Keratinocyte (primary cell): ENCODE results near the gene C10orf53. TPM values are rescaled to one million over a fixed set of nuclear protein-coding genes. Genes with fewer than 3 reads are reported as not detected.

Experiments
- DNase-seq: peaks from one replicate; pipeline ENCODE4 v3.0.0-alpha.2; 2011; ENCODE audit warnings: low read depth, missing footprints, low spot score
- FAIRE-seq: peaks from 2 replicates; lab custom pipeline; 2011; peaks lifted over from hg19 to GRCh38; lab: Jason Lieb, UNC
- H2AFZ ChIP-seq: 2 replicates; pipeline ENCODE4 v1.6.0; 2012; ENCODE audit warnings: low read length, control low read depth, inconsistent platforms; ENCODE audit not compliant: control insufficient read depth
- H3K27ac ChIP-seq: 2 replicates; pipeline ENCODE4 v1.5.1; 2011; ENCODE audit warnings: low read length; ENCODE audit not compliant: control insufficient read depth, insufficient read depth
- H3K27me3 ChIP-seq: 3 replicates; pipeline ENCODE4 v1.6.0; 2011; ENCODE audit warnings: low read length; ENCODE audit not compliant: control insufficient read depth, insufficient read depth; ENCODE audit errors: extremely low read depth
- H3K36me3 ChIP-seq, 2 experiments: 2 replicates in 1 of 2; 3 replicates in 1 of 2; pipeline ENCODE4 v1.5.1; 2011; ENCODE audit warnings: low read length in 2 of 2, mild to moderate bottlenecking in 1 of 2; ENCODE audit not compliant: control insufficient read depth in 2 of 2, insufficient read depth in 2 of 2; ENCODE audit errors: extremely low read depth in 1 of 2
- H3K4me1 ChIP-seq: 3 replicates; pipeline ENCODE4 v1.5.1; 2011; ENCODE audit warnings: low read length; ENCODE audit not compliant: control insufficient read depth, insufficient read depth; ENCODE audit errors: extremely low read depth
- H3K4me2 ChIP-seq: 3 replicates; pipeline ENCODE4 v1.6.0; 2011; ENCODE audit warnings: low read depth, low read length; ENCODE audit not compliant: control insufficient read depth, insufficient read depth; ENCODE audit errors: extremely low read depth
- H3K4me3 ChIP-seq, 3 experiments: fragments of 200-600 bp in 1 of 3; sonication (generic) in 1 of 3; 2 replicates in 2 of 3; 3 replicates in 1 of 3; pipeline ENCODE4 v1.5.1; 2011 to 2016; ENCODE audit warnings: low read length in 3 of 3, mild to moderate bottlenecking in 3 of 3, control low read depth in 2 of 3, inconsistent platforms in 1 of 3, low read depth in 1 of 3, mixed read lengths in 1 of 3, mixed run types in 1 of 3, moderate library complexity in 1 of 3; ENCODE audit not compliant: control insufficient read depth in 2 of 3, insufficient read depth in 2 of 3; ENCODE audit errors: extremely low read depth in 1 of 3
- H3K79me2 ChIP-seq: 2 replicates; pipeline ENCODE4 v1.6.0; 2012; ENCODE audit warnings: low read length; ENCODE audit not compliant: control insufficient read depth, insufficient read depth
- H3K9ac ChIP-seq: 3 replicates; pipeline ENCODE4 v1.6.0; 2011; ENCODE audit warnings: low read length; ENCODE audit not compliant: control insufficient read depth, insufficient read depth; ENCODE audit errors: extremely low read depth
- H3K9me1 ChIP-seq: 3 replicates; pipeline ENCODE4 v1.6.0; 2011; ENCODE audit warnings: low read length; ENCODE audit not compliant: control insufficient read depth, insufficient read depth; ENCODE audit errors: extremely low read depth
- H3K9me3 ChIP-seq: 2 replicates; pipeline ENCODE4 v1.5.1; 2012; ENCODE audit warnings: low read depth, low read length; ENCODE audit not compliant: control insufficient read depth
- H4K20me1 ChIP-seq: 3 replicates; pipeline ENCODE4 v1.6.0; 2011; ENCODE audit warnings: low read length; ENCODE audit not compliant: control insufficient read depth, insufficient read depth; ENCODE audit errors: extremely low read depth
- EZH2 ChIP-seq: IDR thresholded peaks from one replicate; pipeline ENCODE4 v1.6.1; 2012; ENCODE audit warnings: inconsistent platforms, mild to moderate bottlenecking, low read length, moderate library complexity
- dilution Hi-C: fragments of 300-500 bp; cut with MboI; formaldehyde crosslinking; loops from one replicate; pipeline ENCODE4 v1.7.0; 2020; ENCODE audit warnings: low sequenced_read_pairs; ENCODE audit not compliant: extremely low pct_ligation_motif_present
- polyA plus RNA-seq, 5 experiments: library from polyadenylated mRNA; depleted of rRNA in 3 of 5; stranded (reverse) in 3 of 5; stranded (forward) in 1 of 5; unstranded in 1 of 5; fragments of >200 nt; gene quantifications; 1 replicate in 1 of 5; 2 replicates in 3 of 5; 3 replicates in 1 of 5; pipeline versions ENCODE4 v1.2.1 to v1.2.3, GENCODE V29; 2011 to 2012; ENCODE audit warnings: missing spikeins in 2 of 5, low read depth in 1 of 5, low replicate concordance in 1 of 5
- TF ChIP-seq, protein P1 (sequence below), 3 experiments: IDR thresholded peaks in 1 of 3; conservative IDR thresholded peaks in 1 of 3; optimal IDR thresholded peaks in 1 of 3; 2 replicates in 2 of 3; 3 replicates in 1 of 3; pipeline versions ENCODE3 to v1.5.1; 2011; ENCODE audit warnings: low read length in 3 of 3, mild to moderate bottlenecking in 3 of 3, moderate library complexity in 2 of 3, control low read depth in 1 of 3, inconsistent platforms in 1 of 3; ENCODE audit not compliant: insufficient read depth in 2 of 3; ENCODE audit errors: extremely low read depth in 1 of 3

Gene C10orf53
- polyA plus RNA-seq, 1 donor (not counting 4 experiments of a cell fraction or from before 2014, with no cell fraction given): not detected

DNA sequence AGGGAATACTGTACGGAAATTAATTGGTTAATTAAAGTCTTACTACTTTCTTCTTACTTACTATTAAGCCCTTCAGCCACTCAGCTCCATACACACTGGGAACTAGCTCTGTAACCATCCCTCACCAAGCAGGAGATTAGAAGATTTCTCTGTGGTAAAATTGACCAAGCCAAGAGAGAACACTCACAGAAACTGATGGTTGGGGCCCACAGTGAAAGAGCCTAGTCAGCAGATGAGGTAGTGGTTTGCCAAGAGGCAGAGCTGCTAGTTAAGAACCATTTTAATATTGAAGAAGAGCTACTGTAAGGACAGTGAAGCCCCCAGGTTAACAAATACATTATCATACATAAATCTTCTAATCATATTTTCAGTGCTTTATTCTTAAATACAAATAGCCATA lies 21.8 kb upstream of the C10orf53 start:
- Histone ChIP-seq H3K4me1 (peaks cover 7% of the 10 kb centered on the region), H3K9me1 (no peaks in the 10 kb centered on the region), H3K9me3 (no peaks in the 10 kb centered on the region), H4K20me1 (no peaks in the 10 kb centered on the region), H3K4me3 (no peak overlapping the region), H3K4me2 (no peak overlapping the region), H3K36me3 (no peaks in the 10 kb centered on the region), H2AFZ (no peak overlapping the region), H3K27me3 (no peaks in the 10 kb centered on the region), H3K27ac (no peak overlapping the region), H3K9ac (no peak overlapping the region), H3K79me2 (no peaks in the 10 kb centered on the region)
- dilution Hi-C loops: no loop called here
- FAIRE-seq (no peak), DNase-seq (no peak)
- TF ChIP-seq, protein P1, sequence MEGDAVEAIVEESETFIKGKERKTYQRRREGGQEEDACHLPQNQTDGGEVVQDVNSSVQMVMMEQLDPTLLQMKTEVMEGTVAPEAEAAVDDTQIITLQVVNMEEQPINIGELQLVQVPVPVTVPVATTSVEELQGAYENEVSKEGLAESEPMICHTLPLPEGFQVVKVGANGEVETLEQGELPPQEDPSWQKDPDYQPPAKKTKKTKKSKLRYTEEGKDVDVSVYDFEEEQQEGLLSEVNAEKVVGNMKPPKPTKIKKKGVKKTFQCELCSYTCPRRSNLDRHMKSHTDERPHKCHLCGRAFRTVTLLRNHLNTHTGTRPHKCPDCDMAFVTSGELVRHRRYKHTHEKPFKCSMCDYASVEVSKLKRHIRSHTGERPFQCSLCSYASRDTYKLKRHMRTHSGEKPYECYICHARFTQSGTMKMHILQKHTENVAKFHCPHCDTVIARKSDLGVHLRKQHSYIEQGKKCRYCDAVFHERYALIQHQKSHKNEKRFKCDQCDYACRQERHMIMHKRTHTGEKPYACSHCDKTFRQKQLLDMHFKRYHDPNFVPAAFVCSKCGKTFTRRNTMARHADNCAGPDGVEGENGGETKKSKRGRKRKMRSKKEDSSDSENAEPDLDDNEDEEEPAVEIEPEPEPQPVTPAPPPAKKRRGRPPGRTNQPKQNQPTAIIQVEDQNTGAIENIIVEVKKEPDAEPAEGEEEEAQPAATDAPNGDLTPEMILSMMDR (optimal IDR thresholded peaks at IDR 0.05 in 1 of 3, IDR thresholded peaks at IDR 0.05 in 1 of 3, conservative IDR thresholded peaks at IDR 0.05 in 1 of 3; ENCODE audit: extremely low read depth in 1 of 3, insufficient read depth in 2 of 3, low read length in 3 of 3): no peak
- no peak for TF ChIP-seq EZH2

- Histone ChIP-seq H3K9me1 (no peaks in the 10 kb centered on the region), H3K4me3 (no peak overlapping the region), H3K79me2 (no peaks in the 10 kb centered on the region), H4K20me1 (no peaks in the 10 kb centered on the region), H3K27me3 (no peaks in the 10 kb centered on the region), H2AFZ (no peak overlapping the region), H3K9me3 (no peaks in the 10 kb centered on the region), H3K4me2 (no peak overlapping the region), H3K4me1 (peaks cover 7% of the 10 kb centered on the region), H3K9ac (no peak overlapping the region), H3K27ac (no peak overlapping the region), H3K36me3 (no peaks in the 10 kb centered on the region)
- DNase-seq: no peak
- TF ChIP-seq, protein P1 (optimal IDR thresholded peaks at IDR 0.05 in 1 of 3, IDR thresholded peaks at IDR 0.05 in 1 of 3, conservative IDR thresholded peaks at IDR 0.05 in 1 of 3; ENCODE audit: extremely low read depth in 1 of 3, insufficient read depth in 2 of 3, low read length in 3 of 3): no peak
- TF ChIP-seq EZH2: no peak
- FAIRE-seq: no peak
- dilution Hi-C loops: no loop called here
Observed at GRCh38 chr10:49661140-49661856, 18.2 kb upstream of the C10orf53 start.
